ENCODE data around the gene PEX12.
"Not testable (repeated sequence)": the region's sequence is repeated elsewhere in the genome, so short reads cannot be mapped to it uniquely, and the experiment has no call there.

Gene PEX12

GRCh38 chr17:35566968-35567367 lies 11.4 kb downstream of the PEX12 start:
- Histone ChIP-seq H3K4me3 (ENCODE audit: low read length) (peak overlapping the region; percentile 93), H3K9me3 (ENCODE audit: low read length) (no peaks in the 10 kb centered on the region), H3K4me1 (ENCODE audit: insufficient read depth, low read length) (peaks cover 14% of the 10 kb centered on the region), H3K36me3 (ENCODE audit: insufficient read depth, low read length) (no peaks in the 10 kb centered on the region), H3K27me3 (ENCODE audit: insufficient read depth, low read length) (peaks cover 9% of the 10 kb centered on the region), H2AFZ (ENCODE audit: low read depth, low read length) (no peak overlapping the region)

- peaks cover 11% of the 10 kb centered on the region for H3K27me3 ChIP-seq (ENCODE audit: insufficient read depth, low read length)
Observed at GRCh38 chr17:35563181-35563580, 15.2 kb downstream of the PEX12 start.

GRCh38 chr17:35560703-35561102 lies 17.7 kb downstream of the PEX12 start, which contains the start of gene SLFN14:
TSS of gene SLFN14 (minus strand) at chr17:35560819. CDS start at chr17:35558062, 2,757 bp downstream.
- no peaks in the 10 kb centered on the region for H3K9me3 ChIP-seq (ENCODE audit: low read length)
- peaks cover 16% of the 10 kb centered on the region for H3K27me3 ChIP-seq (ENCODE audit: insufficient read depth, low read length)

More at GRCh38 chr17:35563181-35563580, 15.2 kb downstream of the PEX12 start:
- H3K4me1 ChIP-seq (ENCODE audit: insufficient read depth, low read length); H3K9me3 ChIP-seq (ENCODE audit: low read length); H3K4me3 ChIP-seq (ENCODE audit: low read length); H2AFZ ChIP-seq (ENCODE audit: low read depth, low read length); H3K36me3 ChIP-seq (ENCODE audit: insufficient read depth, low read length): not testable (repeated sequence)

DNA sequence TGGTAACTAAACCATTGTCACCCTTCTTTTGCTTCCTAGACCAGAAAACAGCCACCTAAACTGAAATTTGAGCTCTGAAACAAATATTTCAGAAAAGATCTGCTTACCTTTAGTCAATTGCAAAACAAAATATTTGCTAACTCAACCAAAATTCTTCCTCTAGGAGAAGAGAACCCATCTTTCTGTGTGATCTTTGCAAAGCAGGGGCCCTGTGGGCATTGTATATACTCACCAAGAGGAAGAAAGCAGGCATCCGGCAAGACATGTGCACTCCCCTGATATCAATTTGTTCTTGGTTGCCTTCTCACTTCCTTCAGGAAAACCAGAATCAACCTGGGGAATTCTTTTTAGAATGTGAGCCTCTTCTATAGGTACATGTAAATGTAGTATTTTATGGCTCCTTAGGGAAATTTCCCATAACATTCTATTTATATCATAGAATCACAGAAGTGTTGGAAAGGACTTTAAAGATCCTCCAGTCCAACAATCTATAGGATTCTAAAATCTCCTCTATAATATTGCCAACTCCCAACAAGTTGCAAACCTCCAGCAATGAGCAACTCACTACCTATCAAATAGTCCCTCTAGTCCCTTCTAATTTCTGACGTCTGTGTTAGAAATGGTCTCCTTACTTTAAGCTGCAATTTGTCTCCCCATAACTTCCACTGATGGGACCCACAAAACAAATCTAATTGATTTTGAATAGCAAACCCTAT lies 18.7 kb downstream of the PEX12 start:
- H2AFZ ChIP-seq (ENCODE audit: low read depth, low read length): no peak overlapping the region
- H3K9me3 ChIP-seq (ENCODE audit: low read length): no peaks in the 10 kb centered on the region
- peaks cover 16% of the 10 kb centered on the region for H3K27me3 ChIP-seq (ENCODE audit: insufficient read depth, low read length)
- H3K4me3 ChIP-seq (ENCODE audit: low read length): no peak overlapping the region
- H3K4me1 ChIP-seq (ENCODE audit: insufficient read depth, low read length): no peaks in the 10 kb centered on the region
- no peaks in the 10 kb centered on the region for H3K36me3 ChIP-seq (ENCODE audit: insufficient read depth, low read length)

More at GRCh38 chr17:35560703-35561102, 17.7 kb downstream of the PEX12 start, which contains the start of gene SLFN14:
- Histone ChIP-seq H2AFZ (ENCODE audit: low read depth, low read length) (no peak within 1 kb of the TSS), H3K36me3 (ENCODE audit: insufficient read depth, low read length) (no peaks in the 10 kb centered on the region), H3K4me1 (ENCODE audit: insufficient read depth, low read length) (no peaks in the 10 kb centered on the region), H3K4me3 (ENCODE audit: low read length) (no peak within 1 kb of the TSS)

DNA sequence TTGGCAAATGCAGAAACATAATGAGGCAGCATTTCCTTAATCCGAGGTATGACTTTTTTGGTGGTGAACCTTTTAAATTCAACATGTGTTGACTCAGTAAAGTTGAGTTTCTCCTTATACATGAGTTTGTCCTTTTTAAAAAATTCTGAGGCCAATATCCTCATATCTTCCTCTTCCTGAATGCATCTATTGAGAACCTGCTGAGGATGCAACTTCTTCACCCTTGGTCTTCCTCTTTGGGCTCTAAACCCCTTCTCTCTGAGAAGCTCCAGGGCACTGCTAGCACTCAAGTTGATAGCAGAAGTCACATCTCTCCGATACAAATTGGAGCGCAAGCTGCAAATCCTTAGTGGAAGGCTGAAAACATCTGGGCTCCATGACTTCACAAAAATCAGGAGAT lies 21.0 kb downstream of the PEX12 start:
- no peaks in the 10 kb centered on the region for H3K36me3 ChIP-seq (ENCODE audit: insufficient read depth, low read length)
- H3K9me3 ChIP-seq (ENCODE audit: low read length): no peaks in the 10 kb centered on the region
- no peaks in the 10 kb centered on the region for H3K4me1 ChIP-seq (ENCODE audit: insufficient read depth, low read length)
- no peak overlapping the region for H2AFZ ChIP-seq (ENCODE audit: low read depth, low read length)
- no peak overlapping the region for H3K4me3 ChIP-seq (ENCODE audit: low read length)
- H3K27me3 ChIP-seq (ENCODE audit: insufficient read depth, low read length): peaks cover 9% of the 10 kb centered on the region

DNA sequence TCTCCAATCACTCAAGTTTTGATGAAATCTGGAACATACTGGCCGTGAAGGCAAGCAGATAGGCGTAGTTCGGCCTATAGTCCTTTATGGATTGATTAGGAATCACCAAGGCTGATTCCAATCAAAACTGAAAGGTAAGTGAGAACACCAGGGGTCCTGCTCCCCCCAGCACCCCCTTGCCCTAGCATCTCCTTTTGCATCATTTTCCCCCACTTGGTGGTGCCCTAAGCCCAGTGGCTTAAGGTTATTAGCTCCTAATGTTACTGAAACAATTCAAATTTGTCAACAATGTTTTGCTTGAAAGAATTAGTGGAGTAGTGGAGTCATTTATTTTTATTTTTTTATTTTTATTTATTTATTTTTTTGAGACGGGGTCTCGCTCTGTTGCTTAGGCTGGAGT lies 22.7 kb downstream of the PEX12 start:
- Histone ChIP-seq H3K36me3 (ENCODE audit: insufficient read depth, low read length) (no peaks in the 10 kb centered on the region), H3K4me3 (ENCODE audit: low read length) (no peak overlapping the region), H3K27me3 (ENCODE audit: insufficient read depth, low read length) (peaks cover 9% of the 10 kb centered on the region), H2AFZ (ENCODE audit: low read depth, low read length) (no peak overlapping the region), H3K4me1 (ENCODE audit: insufficient read depth, low read length) (no peaks in the 10 kb centered on the region), H3K9me3 (ENCODE audit: low read length) (no peaks in the 10 kb centered on the region)

- Histone ChIP-seq H3K27me3 (ENCODE audit: insufficient read depth, low read length) (peaks cover 9% of the 10 kb centered on the region), H3K4me1 (ENCODE audit: insufficient read depth, low read length) (no peaks in the 10 kb centered on the region), H2AFZ (ENCODE audit: low read depth, low read length) (no peak overlapping the region), H3K36me3 (ENCODE audit: insufficient read depth, low read length) (no peaks in the 10 kb centered on the region), H3K9me3 (ENCODE audit: low read length) (no peaks in the 10 kb centered on the region), H3K4me3 (ENCODE audit: low read length) (no peak overlapping the region)
Observed at GRCh38 chr17:35554668-35555067, 23.7 kb downstream of the PEX12 start.

GRCh38 chr17:35553310-35553709 lies 25.1 kb downstream of the PEX12 start:
- no peaks in the 10 kb centered on the region for H3K9me3 ChIP-seq (ENCODE audit: low read length)
- H3K4me1 ChIP-seq (ENCODE audit: insufficient read depth, low read length): no peaks in the 10 kb centered on the region
- no peaks in the 10 kb centered on the region for H3K36me3 ChIP-seq (ENCODE audit: insufficient read depth, low read length)
- H3K27me3 ChIP-seq (ENCODE audit: insufficient read depth, low read length): peaks cover 13% of the 10 kb centered on the region
- no peak overlapping the region for H2AFZ ChIP-seq (ENCODE audit: low read depth, low read length)
- no peak overlapping the region for H3K4me3 ChIP-seq (ENCODE audit: low read length)

- H3K4me3 ChIP-seq (ENCODE audit: low read length): no peak overlapping the region
- H2AFZ ChIP-seq (ENCODE audit: low read depth, low read length): no peak overlapping the region
- peaks cover 18% of the 10 kb centered on the region for H3K27me3 ChIP-seq (ENCODE audit: insufficient read depth, low read length)
- H3K9me3 ChIP-seq (ENCODE audit: low read length): no peaks in the 10 kb centered on the region
- H3K36me3 ChIP-seq (ENCODE audit: insufficient read depth, low read length): no peaks in the 10 kb centered on the region
- H3K4me1 ChIP-seq (ENCODE audit: insufficient read depth, low read length): no peaks in the 10 kb centered on the region
Observed at GRCh38 chr17:35548978-35549377, 29.4 kb downstream of the PEX12 start.

- H3K9me3 ChIP-seq (ENCODE audit: low read length): no peaks in the 10 kb centered on the region
- no peaks in the 10 kb centered on the region for H3K4me1 ChIP-seq (ENCODE audit: insufficient read depth, low read length)
- H3K4me3 ChIP-seq (ENCODE audit: low read length): no peak overlapping the region
- peaks cover 18% of the 10 kb centered on the region for H3K27me3 ChIP-seq (ENCODE audit: insufficient read depth, low read length)
- no peak overlapping the region for H2AFZ ChIP-seq (ENCODE audit: low read depth, low read length)
- no peaks in the 10 kb centered on the region for H3K36me3 ChIP-seq (ENCODE audit: insufficient read depth, low read length)
Observed at GRCh38 chr17:35548208-35548810, 30.1 kb downstream of the PEX12 start.

- no peaks in the 10 kb centered on the region for H3K4me1 ChIP-seq (ENCODE audit: insufficient read depth, low read length)
- H3K4me3 ChIP-seq (ENCODE audit: low read length): no peak overlapping the region
- H3K27me3 ChIP-seq (ENCODE audit: insufficient read depth, low read length): peaks cover 17% of the 10 kb centered on the region
- no peak overlapping the region for H2AFZ ChIP-seq (ENCODE audit: low read depth, low read length)
- no peaks in the 10 kb centered on the region for H3K9me3 ChIP-seq (ENCODE audit: low read length)
- no peaks in the 10 kb centered on the region for H3K36me3 ChIP-seq (ENCODE audit: insufficient read depth, low read length)
Observed at GRCh38 chr17:35546487-35546886, 31.9 kb downstream of the PEX12 start.

- no peaks in the 10 kb centered on the region for H3K9me3 ChIP-seq (ENCODE audit: low read length)
- peaks cover 26% of the 10 kb centered on the region for H3K27me3 ChIP-seq (ENCODE audit: insufficient read depth, low read length)
- no peaks in the 10 kb centered on the region for H3K4me1 ChIP-seq (ENCODE audit: insufficient read depth, low read length)
- H2AFZ ChIP-seq (ENCODE audit: low read depth, low read length): no peak overlapping the region
- no peaks in the 10 kb centered on the region for H3K36me3 ChIP-seq (ENCODE audit: insufficient read depth, low read length)
- H3K4me3 ChIP-seq (ENCODE audit: low read length): no peak overlapping the region
Observed at GRCh38 chr17:35545150-35545549, 33.2 kb downstream of the PEX12 start.

DNA sequence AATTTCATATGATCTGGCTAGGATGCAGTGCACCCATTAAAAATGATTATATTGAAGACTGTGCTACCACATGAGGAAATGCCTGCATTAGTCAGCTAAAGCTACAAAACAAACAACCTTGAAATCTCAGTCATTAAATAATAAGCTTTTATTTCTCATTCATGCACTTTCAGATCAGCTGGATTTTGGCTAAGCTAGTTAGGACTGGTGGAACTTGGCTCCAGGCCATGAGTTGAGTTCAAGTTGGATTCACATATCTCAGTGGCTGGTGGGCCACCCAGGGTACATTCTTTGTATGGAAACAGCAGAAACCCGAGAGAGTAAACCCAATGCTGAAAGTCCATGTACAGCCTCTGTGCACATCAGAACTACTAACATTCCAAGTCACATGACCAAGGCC lies 34.5 kb downstream of the PEX12 start:
- Histone ChIP-seq H3K4me3 (ENCODE audit: low read length) (no peak overlapping the region), H3K27me3 (ENCODE audit: insufficient read depth, low read length) (peaks cover 28% of the 10 kb centered on the region), H3K9me3 (ENCODE audit: low read length) (no peaks in the 10 kb centered on the region), H3K36me3 (ENCODE audit: insufficient read depth, low read length) (no peaks in the 10 kb centered on the region), H2AFZ (ENCODE audit: low read depth, low read length) (no peak overlapping the region), H3K4me1 (ENCODE audit: insufficient read depth, low read length) (no peaks in the 10 kb centered on the region)

All from neuron (in vitro differentiated cells).